Measurements from ENCODE around the gene MAT1A. TPM values are rescaled to one million over a fixed set of nuclear protein-coding genes. Genes with fewer than 3 reads are reported as not detected.

The MAT1A gene
- total RNA-seq, 1 donor from 2014 or later = 0.69 TPM

- ATAC-seq = no peak
- no peak for TF ChIP-seq CTCF (IDR thresholded peaks at IDR 0.05)
- Histone ChIP-seq H3K36me3 (no peaks in the 10 kb centered on the region), H3K4me3 (no peak overlapping the region), H3K27ac (no peak overlapping the region), H3K27me3 (no peaks in the 10 kb centered on the region), H3K4me1 (no peaks in the 10 kb centered on the region), H3K9me3 (no peaks in the 10 kb centered on the region)
- intact Hi-C loops (cut with DNase I) = no loop called here
- DNase-seq = no peak
These were observed 33.3 kb upstream of the MAT1A start for GRCh38 chr10:80322711-80323110.

GRCh38 chr10:80322158-80322557 is 32.7 kb upstream of the MAT1A start:
- TF ChIP-seq CTCF (IDR thresholded peaks at IDR 0.05) = no peak
- Histone ChIP-seq H3K36me3 (no peaks in the 10 kb centered on the region), H3K4me1 (no peaks in the 10 kb centered on the region), H3K27ac (no peak overlapping the region), H3K4me3 (no peak overlapping the region), H3K27me3 (no peaks in the 10 kb centered on the region), H3K9me3 (no peaks in the 10 kb centered on the region)
- no peak for DNase-seq
- ATAC-seq = no peak
- intact Hi-C loops (cut with DNase I) = no loop called here

- H3K4me3 ChIP-seq = no peak overlapping the region
- TF ChIP-seq CTCF (IDR thresholded peaks at IDR 0.05) = no peak
- H3K36me3 ChIP-seq = no peaks in the 10 kb centered on the region
- no peaks in the 10 kb centered on the region for H3K9me3 ChIP-seq
- ATAC-seq (no peak), DNase-seq (no peak)
- H3K27ac ChIP-seq = no peak overlapping the region
- H3K27me3 ChIP-seq = no peaks in the 10 kb centered on the region
- intact Hi-C loops (cut with DNase I) = no loop called here
- no peaks in the 10 kb centered on the region for H3K4me1 ChIP-seq
These were observed 31.7 kb upstream of the MAT1A start for GRCh38 chr10:80321183-80321582.

DNA sequence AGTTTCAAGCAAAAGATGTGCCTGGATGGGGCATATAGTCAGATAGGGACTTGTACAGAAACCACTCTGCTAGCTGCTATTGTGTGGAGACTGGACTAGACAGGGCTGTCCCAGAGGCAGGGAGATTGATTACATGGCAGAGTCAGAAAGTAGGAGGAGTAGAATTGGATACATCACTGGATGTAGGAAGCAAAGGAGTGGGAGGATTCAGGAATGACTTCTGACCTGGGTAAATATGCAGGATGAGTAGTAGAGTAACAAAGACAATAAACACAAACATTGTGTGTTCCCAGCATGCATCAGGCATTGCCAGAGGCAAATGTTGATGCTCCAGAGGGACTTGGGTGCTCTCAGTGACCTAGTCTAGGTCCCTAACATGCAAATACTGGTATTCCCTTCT is 30.9 kb upstream of the MAT1A start:
- no peak overlapping the region for H3K4me3 ChIP-seq
- ATAC-seq (no peak), DNase-seq (no peak)
- intact Hi-C loops (cut with DNase I) = no loop called here
- H3K27ac ChIP-seq = no peak overlapping the region
- H3K27me3 ChIP-seq = no peaks in the 10 kb centered on the region
- H3K9me3 ChIP-seq = no peaks in the 10 kb centered on the region
- H3K36me3 ChIP-seq = no peaks in the 10 kb centered on the region
- TF ChIP-seq CTCF (IDR thresholded peaks at IDR 0.05) = no peak
- no peaks in the 10 kb centered on the region for H3K4me1 ChIP-seq

DNA sequence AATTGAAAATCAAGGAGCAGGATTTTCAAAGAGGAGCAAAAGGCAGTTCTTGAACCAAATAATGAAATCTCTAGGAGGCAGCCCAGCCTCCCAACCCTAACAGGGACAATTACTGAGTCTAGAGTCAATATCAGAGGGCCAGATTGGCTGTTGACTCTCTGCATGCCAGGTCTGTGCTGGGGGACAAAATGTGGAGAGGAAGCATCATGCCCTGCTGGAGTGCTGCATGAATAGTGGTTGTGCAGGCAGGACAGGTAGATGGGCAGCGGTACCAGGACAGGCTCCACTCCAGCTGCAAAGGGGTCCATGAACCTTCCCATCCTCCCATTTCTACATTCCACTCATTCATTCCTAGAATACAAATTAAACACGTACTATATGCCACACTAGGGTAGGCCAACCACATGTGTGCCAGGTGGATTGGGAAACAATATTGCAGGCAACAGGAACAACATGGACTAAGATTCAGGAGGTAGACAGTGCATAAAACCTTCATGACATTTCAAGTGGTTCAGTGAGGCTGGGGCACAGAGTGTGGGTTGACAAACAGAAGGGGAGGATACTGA is 30.4 kb upstream of the MAT1A start:
- intact Hi-C loops (cut with DNase I) = no loop called here
- no peak for TF ChIP-seq CTCF (IDR thresholded peaks at IDR 0.05)
- H3K4me3 ChIP-seq = no peak overlapping the region
- H3K4me1 ChIP-seq = no peaks in the 10 kb centered on the region
- H3K9me3 ChIP-seq = no peaks in the 10 kb centered on the region
- H3K27ac ChIP-seq = no peak overlapping the region
- no peaks in the 10 kb centered on the region for H3K27me3 ChIP-seq
- ATAC-seq (no peak), DNase-seq (no peak)
- no peaks in the 10 kb centered on the region for H3K36me3 ChIP-seq

DNA sequence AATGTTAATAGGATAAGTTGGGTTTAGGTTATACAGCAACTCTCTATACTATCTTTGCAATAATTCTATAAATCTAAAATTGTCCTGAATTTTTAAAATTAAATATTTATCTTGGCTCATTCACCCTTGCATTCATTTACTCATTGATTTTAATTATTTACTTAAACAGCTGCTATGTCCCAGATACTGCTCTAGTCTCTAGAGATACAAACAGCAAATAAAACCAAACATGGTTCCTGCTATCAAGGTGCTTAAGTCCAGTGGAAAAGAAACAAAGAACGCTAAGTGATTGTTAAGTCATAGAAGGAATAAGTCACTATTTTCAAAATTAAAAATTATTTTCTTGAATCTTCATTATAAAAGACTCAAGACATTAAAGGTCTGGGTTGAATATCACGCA is 29.9 kb upstream of the MAT1A start:
- intact Hi-C loops (cut with DNase I) = no loop called here
- no peaks in the 10 kb centered on the region for H3K36me3 ChIP-seq
- ATAC-seq = no peak
- TF ChIP-seq CTCF (IDR thresholded peaks at IDR 0.05) = no peak
- H3K27ac ChIP-seq = no peak overlapping the region
- no peak for DNase-seq
- H3K27me3 ChIP-seq = no peaks in the 10 kb centered on the region
- H3K4me1 ChIP-seq = no peaks in the 10 kb centered on the region
- no peaks in the 10 kb centered on the region for H3K9me3 ChIP-seq
- H3K4me3 ChIP-seq = no peak overlapping the region
